Mesenchymal stem cell (in vitro differentiated cells and primary cell): ENCODE data around the gene LTO1.
"Not testable (repeated sequence)": the region's sequence is repeated elsewhere in the genome, so short reads cannot be mapped to it uniquely, and the experiment has no call there.

Source experiments
- DNase-seq: peaks from one replicate; pipeline ENCODE4 v3.0.0-alpha.2; 2013
- H2AFZ ChIP-seq: one replicate; pipeline ENCODE4 v1.6.1; 2013; ENCODE audit warnings: low read depth, mild to moderate bottlenecking, control low read depth, inconsistent platforms, low read length, moderate library complexity
- H2AK5ac ChIP-seq: 2 replicates; pipeline ENCODE4 v1.6.1; 2013; ENCODE audit warnings: low read length, moderate library complexity, mild to moderate bottlenecking, inconsistent platforms; ENCODE audit not compliant: severe bottlenecking
- H2BK120ac ChIP-seq: one replicate; pipeline ENCODE4 v1.6.1; 2013; ENCODE audit warnings: low read depth, mild to moderate bottlenecking, inconsistent platforms, low read length, moderate library complexity
- H2BK12ac ChIP-seq, 2 experiments: one replicate each; pipeline ENCODE4 v1.6.1; 2013; ENCODE audit warnings: inconsistent platforms in 2 of 2, low read length in 2 of 2, mild to moderate bottlenecking in 2 of 2, moderate library complexity in 2 of 2, control low read depth in 1 of 2
- H2BK15ac ChIP-seq: one replicate; pipeline ENCODE4 v1.6.1; 2013; ENCODE audit warnings: mild to moderate bottlenecking, low read depth, inconsistent platforms; ENCODE audit not compliant: poor library complexity, severe bottlenecking
- H2BK5ac ChIP-seq: 2 replicates; pipeline ENCODE4 v1.6.1; 2013; ENCODE audit warnings: low read depth, mild to moderate bottlenecking, low read length, control low read depth, inconsistent platforms; ENCODE audit not compliant: poor library complexity, severe bottlenecking
- H3K14ac ChIP-seq, 2 experiments: one replicate each; pipeline ENCODE4 v1.6.1; 2013; ENCODE audit warnings: inconsistent platforms in 2 of 2, low read length in 2 of 2, control low read depth in 1 of 2, mild to moderate bottlenecking in 1 of 2, moderate library complexity in 1 of 2
- H3K18ac ChIP-seq, 2 experiments: one replicate each; pipeline ENCODE4 v1.6.1; 2013; ENCODE audit warnings: inconsistent platforms in 2 of 2, low read length in 2 of 2, control low read depth in 1 of 2, low read depth in 1 of 2, mild to moderate bottlenecking in 1 of 2
- H3K23ac ChIP-seq, 2 experiments: one replicate each; pipeline ENCODE4 v1.6.1; 2013; ENCODE audit warnings: inconsistent platforms in 2 of 2, low read length in 2 of 2, mild to moderate bottlenecking in 2 of 2, moderate library complexity in 2 of 2, control low read depth in 1 of 2
- H3K27ac ChIP-seq: 2 replicates; pipeline ENCODE4 v1.5.1; 2013; ENCODE audit warnings: mild to moderate bottlenecking, moderate library complexity, low read length, control low read depth, inconsistent platforms; ENCODE audit not compliant: poor library complexity, severe bottlenecking
- H3K27me3 ChIP-seq, 2 experiments: 2 replicates each; pipeline versions ENCODE4 v1.6.1 to v1.7.0; 2013; ENCODE audit warnings: low read length in 2 of 2, mild to moderate bottlenecking in 2 of 2, moderate library complexity in 2 of 2, control low read depth in 1 of 2, inconsistent platforms in 1 of 2; ENCODE audit not compliant: control insufficient read depth in 1 of 2, insufficient read depth in 1 of 2
- H3K36me3 ChIP-seq, 2 experiments: 2 replicates each; pipeline versions ENCODE4 v1.6.1 to v1.7.0; 2013; ENCODE audit warnings: low read length in 2 of 2, control low read depth in 1 of 2, inconsistent platforms in 1 of 2, low read depth in 1 of 2, mild to moderate bottlenecking in 1 of 2; ENCODE audit not compliant: insufficient read depth in 2 of 2, control insufficient read depth in 1 of 2
- H3K4ac ChIP-seq, 2 experiments: one replicate each; pipeline ENCODE4 v1.6.1; 2013; ENCODE audit warnings: inconsistent platforms in 2 of 2, low read length in 2 of 2, mild to moderate bottlenecking in 2 of 2, moderate library complexity in 2 of 2, control low read depth in 1 of 2, low read depth in 1 of 2
- H3K4me1 ChIP-seq: 2 replicates; pipeline ENCODE4 v1.6.1; 2013; ENCODE audit warnings: low read depth, low read length, control low read depth; ENCODE audit not compliant: control insufficient read depth, insufficient read depth
- H3K4me2 ChIP-seq: 2 replicates; pipeline ENCODE4 v1.6.1; 2013; ENCODE audit warnings: low read length, mild to moderate bottlenecking, inconsistent platforms; ENCODE audit not compliant: poor library complexity, severe bottlenecking
- H3K4me3 ChIP-seq, 2 experiments: 2 replicates each; pipeline versions ENCODE4 v1.5.1 to v1.7.0; 2013; ENCODE audit warnings: low read length in 2 of 2, mild to moderate bottlenecking in 2 of 2, control low read depth in 1 of 2, low read depth in 1 of 2; ENCODE audit not compliant: insufficient read depth in 1 of 2
- H3K79me1 ChIP-seq: replicated peaks from 2 replicates; pipeline ENCODE4 v1.6.1; 2013; ENCODE audit warnings: mild to moderate bottlenecking, control low read depth, low read length, inconsistent platforms; ENCODE audit not compliant: poor library complexity, severe bottlenecking
- H3K9ac ChIP-seq: 2 replicates; pipeline ENCODE4 v1.7.0; 2013; ENCODE audit warnings: mild to moderate bottlenecking, low read length, moderate library complexity
- H3K9me3 ChIP-seq: 2 replicates; pipeline ENCODE4 v1.7.0; 2013; ENCODE audit warnings: mild to moderate bottlenecking, low read length; ENCODE audit not compliant: control insufficient read depth
- H4K8ac ChIP-seq: one replicate; pipeline ENCODE4 v1.6.1; 2013; ENCODE audit warnings: inconsistent platforms, mild to moderate bottlenecking, low read length, moderate library complexity
- H4K91ac ChIP-seq: one replicate; pipeline ENCODE4 v1.6.1; 2013; ENCODE audit warnings: mild to moderate bottlenecking, low read length, inconsistent platforms
- WGBS: methylation state at CpG from one replicate; pipeline ENCODE4 v1.1.7; 2013; ENCODE audit warnings: mixed read lengths; 5-methylcytosine and 5-hydroxymethylcytosine counted together

LTO1 gene

DNA sequence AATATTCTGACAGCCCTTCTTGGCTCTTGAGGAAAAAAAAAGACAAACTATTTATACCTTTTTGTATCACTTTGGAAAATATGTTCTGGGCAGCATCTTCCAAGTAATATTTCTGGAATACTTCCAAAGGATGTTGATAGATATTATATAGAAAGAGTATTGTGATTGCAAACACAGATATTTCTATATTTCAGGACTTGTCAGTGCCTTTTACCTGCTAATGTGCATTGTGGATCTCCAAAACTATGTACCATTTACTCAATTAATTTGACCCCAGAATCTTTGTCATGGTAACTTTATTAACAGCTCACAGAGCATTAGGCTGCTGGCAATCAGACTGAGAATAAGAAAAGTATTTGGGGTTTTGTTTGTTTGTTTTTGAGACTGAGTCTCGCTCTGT is 50.9 kb downstream of the LTO1 start:
- H3K79me1 ChIP-seq = no peaks in the 10 kb centered on the region
- no peak overlapping the region for H3K4me3 ChIP-seq
- H3K9me3 ChIP-seq = peaks cover 3% of the 10 kb centered on the region
- DNase-seq = no peak
- H3K36me3 ChIP-seq = no peaks in the 10 kb centered on the region
- H2AK5ac ChIP-seq = no peak overlapping the region
- H4K91ac ChIP-seq = no peak overlapping the region
- no peak overlapping the region for H3K23ac ChIP-seq
- no peak overlapping the region for H2BK120ac ChIP-seq
- H3K4ac ChIP-seq = no peak overlapping the region
- H3K4me1 ChIP-seq = no peaks in the 10 kb centered on the region
- H2AFZ ChIP-seq = no peak overlapping the region
- 94% methylated on average over 1 of the region's 1 CpG for WGBS
- peaks cover 5 to 10% of the 10 kb centered on the region in 2 experiments for H3K27me3 ChIP-seq
- H3K27ac ChIP-seq = no peak overlapping the region
- no peak overlapping the region for H3K18ac ChIP-seq
- no peak overlapping the region for H2BK5ac ChIP-seq
- H3K4me2 ChIP-seq = no peak overlapping the region
- H4K8ac ChIP-seq = no peak overlapping the region
- H2BK12ac ChIP-seq = no peak overlapping the region
- no peak overlapping the region for H3K14ac ChIP-seq
- H2BK15ac ChIP-seq = no peak overlapping the region
- H3K9ac ChIP-seq = no peak overlapping the region

DNA sequence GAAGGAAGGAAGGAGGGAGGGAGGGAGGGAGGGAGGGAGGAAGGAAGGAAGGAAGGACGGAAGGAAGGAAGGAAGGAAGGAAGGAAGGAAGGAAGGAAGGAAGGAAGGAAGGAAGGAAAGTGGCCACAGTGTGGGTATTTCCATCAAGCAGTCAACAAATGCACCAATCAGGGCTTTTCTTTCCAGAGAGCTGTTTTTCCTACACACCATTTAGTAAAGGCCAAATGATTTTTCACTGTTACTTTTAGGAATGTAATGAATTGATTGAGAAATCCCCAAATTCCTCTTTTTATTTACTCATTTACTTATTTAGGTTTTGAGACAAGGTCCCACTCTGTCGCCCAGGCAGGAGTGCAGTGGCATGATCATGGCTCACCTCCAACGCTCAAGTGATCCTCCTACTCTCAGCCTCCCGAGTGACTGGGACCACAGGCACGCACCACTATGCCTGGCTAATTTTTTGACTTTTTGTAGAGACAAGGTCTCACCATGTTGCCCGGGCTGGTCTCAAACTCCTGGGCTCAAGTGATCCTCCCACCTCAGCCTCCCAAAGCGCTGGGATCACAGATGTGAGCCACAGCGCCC is 53.0 kb downstream of the LTO1 start:
- H2AFZ ChIP-seq, H4K91ac ChIP-seq, H3K4me3 ChIP-seq, H2BK12ac ChIP-seq, H3K27ac ChIP-seq, H3K4me1 ChIP-seq, H3K14ac ChIP-seq, H3K9me3 ChIP-seq, H3K23ac ChIP-seq, H2BK120ac ChIP-seq, DNase-seq, H3K79me1 ChIP-seq, H2AK5ac ChIP-seq, H3K4ac ChIP-seq, H4K8ac ChIP-seq, H3K36me3 ChIP-seq, H2BK5ac ChIP-seq, H3K9ac ChIP-seq, H2BK15ac ChIP-seq, H3K18ac ChIP-seq, H3K4me2 ChIP-seq: not testable (repeated sequence)
- WGBS = 98% methylated on average over 4 of the region's 8 CpGs
- peaks cover 14% of the 10 kb centered on the region in 2 experiments for H3K27me3 ChIP-seq

DNA sequence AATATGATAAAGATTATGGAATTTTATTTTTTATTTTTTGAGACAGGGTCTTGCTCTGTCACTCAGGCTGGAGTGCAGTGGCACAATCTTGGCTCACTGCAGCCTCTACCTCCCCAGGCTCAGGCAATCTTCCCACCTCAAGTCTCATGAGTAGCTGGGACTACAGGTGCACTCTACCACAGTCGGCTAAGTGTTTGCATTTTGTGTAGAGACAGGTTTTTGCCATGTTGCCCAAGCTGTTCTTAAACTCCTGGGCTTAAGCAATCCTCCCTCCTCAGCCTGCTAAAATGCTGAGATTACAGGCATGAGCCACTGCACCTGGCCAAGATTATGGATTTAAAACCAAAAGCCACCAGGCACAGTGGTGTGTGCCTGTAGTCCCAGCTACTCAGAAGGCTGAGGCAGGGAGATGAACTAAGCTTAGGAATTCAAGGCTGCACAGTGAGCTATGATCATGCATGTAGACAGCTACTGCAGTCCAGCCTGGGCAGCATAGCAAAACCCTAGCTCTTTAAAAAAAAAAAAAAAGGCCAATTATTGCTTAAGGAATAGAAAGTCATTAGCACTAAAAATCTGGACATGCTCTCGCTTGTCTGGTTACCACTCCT is 54.4 kb downstream of the LTO1 start:
- H3K4me2 ChIP-seq = no peak overlapping the region
- DNase-seq = no peak
- H3K79me1 ChIP-seq = no peaks in the 10 kb centered on the region
- no peak overlapping the region for H2BK120ac ChIP-seq
- H4K8ac ChIP-seq = no peak overlapping the region
- no peak overlapping the region for H2BK12ac ChIP-seq
- no peak overlapping the region for H3K4me3 ChIP-seq
- H3K27ac ChIP-seq = no peak overlapping the region
- no peak overlapping the region for H2AK5ac ChIP-seq
- no peak overlapping the region for H3K9ac ChIP-seq
- no peak overlapping the region for H4K91ac ChIP-seq
- H3K14ac ChIP-seq = no peak overlapping the region
- H2BK5ac ChIP-seq = no peak overlapping the region
- H3K27me3 ChIP-seq = peaks cover 11 to 15% of the 10 kb centered on the region in 2 experiments
- no peak overlapping the region for H3K23ac ChIP-seq
- H3K9me3 ChIP-seq = no peaks in the 10 kb centered on the region
- H2AFZ ChIP-seq = no peak overlapping the region
- H3K36me3 ChIP-seq = no peaks in the 10 kb centered on the region
- H2BK15ac ChIP-seq = no peak overlapping the region
- no peak overlapping the region for H3K4ac ChIP-seq
- 88% methylated on average over 1 of the region's 2 CpGs for WGBS
- no peak overlapping the region for H3K18ac ChIP-seq
- no peaks in the 10 kb centered on the region for H3K4me1 ChIP-seq

DNA sequence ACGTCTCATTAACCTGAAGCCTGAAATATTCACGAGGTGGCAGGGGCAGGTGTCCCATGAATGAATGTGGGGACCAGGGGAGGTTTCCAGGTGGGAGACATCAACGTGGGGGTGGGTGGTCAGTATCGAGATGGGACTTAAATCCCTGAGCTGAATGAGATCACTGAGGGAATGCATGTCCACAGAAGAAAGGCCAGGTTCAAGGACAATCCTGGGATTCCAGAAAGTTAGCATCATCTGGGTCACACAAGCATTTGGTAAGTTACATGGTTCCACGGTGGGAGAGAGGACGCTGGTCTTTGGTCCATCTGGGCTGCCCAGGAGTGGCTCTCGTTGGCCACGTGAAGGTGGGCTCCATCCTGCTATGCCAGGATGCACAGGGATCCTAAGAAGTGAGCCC is 56.9 kb downstream of the LTO1 start:
- Histone ChIP-seq H4K8ac (no peak overlapping the region), H2BK5ac (no peak overlapping the region), H3K9me3 (no peaks in the 10 kb centered on the region), H2AFZ (no peak overlapping the region), H2BK120ac (no peak overlapping the region), H3K79me1 (no peaks in the 10 kb centered on the region), H3K36me3 (no peaks in the 10 kb centered on the region), H3K4me1 (no peaks in the 10 kb centered on the region), H2BK15ac (no peak overlapping the region), H3K4ac (no peak overlapping the region), H3K4me2 (no peak overlapping the region), H3K27me3 (peaks cover 13 to 16% of the 10 kb centered on the region in 2 experiments), H3K9ac (no peak overlapping the region), H3K23ac (no peak overlapping the region), H2BK12ac (no peak overlapping the region), H4K91ac (no peak overlapping the region), H3K14ac (no peak overlapping the region), H2AK5ac (no peak overlapping the region), H3K18ac (no peak overlapping the region), H3K4me3 (no peak overlapping the region), H3K27ac (no peak overlapping the region)
- WGBS = 85% methylated on average over 8 of the region's 8 CpGs
- DNase-seq = no peak
